Prostate gland (tissue), 2 donors: ENCODE measurements around the gene ETV6. TPM values are rescaled to one million over a fixed set of nuclear protein-coding genes. Genes with fewer than 3 reads are reported as not detected.

ENCODE experiments used
- DNase-seq: peaks from one replicate; pipeline ENCODE4 v3.0.0-alpha.2; 2019; ENCODE audit warnings: low spot score
- H3K27ac ChIP-seq, 2 donors: fragments of 200-600 bp; sonication (generic); 2 replicates each; pipeline ENCODE4 v1.5.1; 2017 to 2019
- H3K27me3 ChIP-seq: fragments of 200-600 bp; sonication (generic); replicated peaks from 2 replicates; pipeline ENCODE4 v1.5.1; 2019; ENCODE audit not compliant: insufficient read depth
- H3K36me3 ChIP-seq, 2 donors: fragments of 200-600 bp; sonication (generic); 1 replicate in 1 of 2; 2 replicates in 1 of 2; pipeline versions ENCODE4 v1.5.1 to v1.8.1; 2017 to 2019
- H3K4me1 ChIP-seq: fragments of 200-600 bp; sonication (generic); replicated peaks from 2 replicates; pipeline ENCODE4 v1.5.1; 2019
- H3K4me3 ChIP-seq, 2 donors: fragments of 200-600 bp; sonication (generic); 2 replicates each; pipeline ENCODE4 v1.5.1; 2017 to 2019
- H3K9me3 ChIP-seq: fragments of 200-600 bp; sonication (generic); 2 replicates; pipeline ENCODE4 v1.5.1; 2017
- POLR2A ChIP-seq: fragments of 450-650 bp; IDR thresholded peaks from one replicate; pipeline ENCODE4 v1.6.1; 2016; ENCODE audit warnings: antibody characterized with exemption, mild to moderate bottlenecking
- POLR2AphosphoS5 ChIP-seq: sonication (generic); formaldehyde crosslinking; IDR thresholded peaks from one replicate; pipeline ENCODE4 v1.6.1; 2017; ENCODE audit warnings: antibody characterized with exemption
- WGBS: methylation state at CpG from one replicate; pipeline ENCODE4 v1.1.5; 2018; 5-methylcytosine and 5-hydroxymethylcytosine counted together
- intact Hi-C: fragments of 100-400 bp; cut with DNase I; formaldehyde crosslinking; loops from one replicate; pipeline ENCODE4 v1.14.2; 2022
- total RNA-seq, 2 donors: library from RNA; depleted of rRNA; stranded (reverse); fragments of >200 nt; gene quantifications; one replicate each; pipeline ENCODE4 v1.1.0, GENCODE V29; 2016
- TF ChIP-seq, protein P1 (sequence below), 4 experiments: fragments of 200-600 bp in 2 of 4; fragments of 450-650 bp in 2 of 4; sonication (generic) in 2 of 4; IDR thresholded peaks; 1 replicate in 3 of 4; 2 replicates in 1 of 4; pipeline ENCODE4 v1.5.1; 2016 to 2019; ENCODE audit warnings: antibody characterized with exemption in 4 of 4, mild to moderate bottlenecking in 2 of 4, moderate library complexity in 2 of 4

ETV6 gene
- total RNA-seq, 2 donors from 2014 or later, result 26.7 to 33.6 TPM

- Histone ChIP-seq H3K4me1 (peaks cover 8% of the 10 kb centered on the region), H3K27ac (no peak overlapping the region), H3K4me3 (no peak overlapping the region), H3K27me3 (no peaks in the 10 kb centered on the region), H3K9me3 (no peaks in the 10 kb centered on the region), H3K36me3 (no peaks in the 10 kb centered on the region)
- WGBS, result 72% methylated on average over 3 of the region's 3 CpGs
- DNase-seq, result no peak
- intact Hi-C loops, result no loop called here
- TF ChIP-seq POLR2AphosphoS5, result no peak
- no peak for TF ChIP-seq POLR2A
- TF ChIP-seq, protein P1, sequence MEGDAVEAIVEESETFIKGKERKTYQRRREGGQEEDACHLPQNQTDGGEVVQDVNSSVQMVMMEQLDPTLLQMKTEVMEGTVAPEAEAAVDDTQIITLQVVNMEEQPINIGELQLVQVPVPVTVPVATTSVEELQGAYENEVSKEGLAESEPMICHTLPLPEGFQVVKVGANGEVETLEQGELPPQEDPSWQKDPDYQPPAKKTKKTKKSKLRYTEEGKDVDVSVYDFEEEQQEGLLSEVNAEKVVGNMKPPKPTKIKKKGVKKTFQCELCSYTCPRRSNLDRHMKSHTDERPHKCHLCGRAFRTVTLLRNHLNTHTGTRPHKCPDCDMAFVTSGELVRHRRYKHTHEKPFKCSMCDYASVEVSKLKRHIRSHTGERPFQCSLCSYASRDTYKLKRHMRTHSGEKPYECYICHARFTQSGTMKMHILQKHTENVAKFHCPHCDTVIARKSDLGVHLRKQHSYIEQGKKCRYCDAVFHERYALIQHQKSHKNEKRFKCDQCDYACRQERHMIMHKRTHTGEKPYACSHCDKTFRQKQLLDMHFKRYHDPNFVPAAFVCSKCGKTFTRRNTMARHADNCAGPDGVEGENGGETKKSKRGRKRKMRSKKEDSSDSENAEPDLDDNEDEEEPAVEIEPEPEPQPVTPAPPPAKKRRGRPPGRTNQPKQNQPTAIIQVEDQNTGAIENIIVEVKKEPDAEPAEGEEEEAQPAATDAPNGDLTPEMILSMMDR (IDR thresholded peaks at IDR 0.05), result no peak
Observed at GRCh38 chr12:11696084-11696483, 46.6 kb downstream of the ETV6 start.

- no peaks in the 10 kb centered on the region for H3K27me3 ChIP-seq
- H3K36me3 ChIP-seq, result no peaks in the 10 kb centered on the region
- WGBS, result 97% methylated on average over 5 of the region's 5 CpGs
- no peak for DNase-seq
- no peaks in the 10 kb centered on the region for H3K9me3 ChIP-seq
- no peak overlapping the region for H3K27ac ChIP-seq
- TF ChIP-seq, protein P1 (IDR thresholded peaks at IDR 0.05), result no peak
- no peak for TF ChIP-seq POLR2AphosphoS5
- no peak for TF ChIP-seq POLR2A
- H3K4me1 ChIP-seq, result peaks cover 8% of the 10 kb centered on the region
- intact Hi-C loops, result no loop called here
- no peak overlapping the region for H3K4me3 ChIP-seq
Observed at GRCh38 chr12:11697131-11697530, 47.7 kb downstream of the ETV6 start.

GRCh38 chr12:11697670-11698387 is 48.4 kb downstream of the ETV6 start:
- Histone ChIP-seq H3K9me3 (no peaks in the 10 kb centered on the region), H3K36me3 (no peaks in the 10 kb centered on the region), H3K4me3 (no peak overlapping the region), H3K4me1 (peaks cover 8% of the 10 kb centered on the region), H3K27me3 (no peaks in the 10 kb centered on the region), H3K27ac (no peak overlapping the region)
- 64% methylated on average over 3 of the region's 3 CpGs for WGBS
- no peak for DNase-seq
- TF ChIP-seq, protein P1 (IDR thresholded peaks at IDR 0.05), result no peak
- TF ChIP-seq POLR2AphosphoS5, result no peak
- TF ChIP-seq POLR2A, result no peak
- intact Hi-C loops, result no loop called here

DNA sequence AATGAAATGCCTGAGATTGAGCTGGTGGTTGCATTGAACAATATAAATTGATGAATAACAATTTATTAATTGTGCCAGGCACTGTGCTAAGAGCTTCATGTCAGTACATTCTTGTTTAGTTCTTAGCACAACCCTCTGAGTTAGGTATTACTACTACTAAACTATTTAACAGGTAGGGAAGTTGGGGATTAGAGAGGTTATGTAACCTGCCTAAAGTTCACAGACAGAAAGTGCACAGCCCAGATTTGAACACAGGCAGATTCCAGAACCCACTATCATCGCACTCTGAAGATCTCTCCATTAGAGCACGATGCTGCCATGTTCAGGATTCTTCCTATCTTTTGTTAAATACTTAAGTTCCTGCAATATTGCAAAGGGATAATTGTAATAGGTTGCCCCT is 49.3 kb downstream of the ETV6 start:
- TF ChIP-seq POLR2AphosphoS5 (no peak), POLR2A (no peak)
- TF ChIP-seq, protein P1 (IDR thresholded peaks at IDR 0.05), result no peak
- intact Hi-C loops, result no loop called here
- Histone ChIP-seq H3K4me3 (no peak overlapping the region), H3K4me1 (peaks cover 6% of the 10 kb centered on the region), H3K27ac (no peak overlapping the region), H3K27me3 (no peaks in the 10 kb centered on the region), H3K36me3 (no peaks in the 10 kb centered on the region), H3K9me3 (no peaks in the 10 kb centered on the region)
- no peak for DNase-seq
- 96% methylated on average over 2 of the region's 2 CpGs for WGBS

GRCh38 chr12:11701433-11701832 is 52.0 kb downstream of the ETV6 start:
- Histone ChIP-seq H3K27ac (peak overlapping the region; percentile 10 to 17), H3K4me1 (peaks cover 3% of the 10 kb centered on the region), H3K36me3 (no peaks in the 10 kb centered on the region), H3K27me3 (no peaks in the 10 kb centered on the region), H3K4me3 (no peak overlapping the region), H3K9me3 (no peaks in the 10 kb centered on the region)
- 34% methylated on average over 6 of the region's 6 CpGs for WGBS
- intact Hi-C loops, result no loop called here
- no peak for TF ChIP-seq POLR2AphosphoS5
- TF ChIP-seq, protein P1 (IDR thresholded peaks at IDR 0.05), result no peak
- no peak for TF ChIP-seq POLR2A
- no peak for DNase-seq
